Measurements from ENCODE around the gene KCNQ1. TPM values are rescaled to one million over a fixed set of nuclear protein-coding genes. Genes with fewer than 3 reads are reported as not detected.

KCNQ1 gene
- total RNA-seq, 4 donors from 2014 or later, result 3.2 to 12.7 (median 5.5) TPM

DNA sequence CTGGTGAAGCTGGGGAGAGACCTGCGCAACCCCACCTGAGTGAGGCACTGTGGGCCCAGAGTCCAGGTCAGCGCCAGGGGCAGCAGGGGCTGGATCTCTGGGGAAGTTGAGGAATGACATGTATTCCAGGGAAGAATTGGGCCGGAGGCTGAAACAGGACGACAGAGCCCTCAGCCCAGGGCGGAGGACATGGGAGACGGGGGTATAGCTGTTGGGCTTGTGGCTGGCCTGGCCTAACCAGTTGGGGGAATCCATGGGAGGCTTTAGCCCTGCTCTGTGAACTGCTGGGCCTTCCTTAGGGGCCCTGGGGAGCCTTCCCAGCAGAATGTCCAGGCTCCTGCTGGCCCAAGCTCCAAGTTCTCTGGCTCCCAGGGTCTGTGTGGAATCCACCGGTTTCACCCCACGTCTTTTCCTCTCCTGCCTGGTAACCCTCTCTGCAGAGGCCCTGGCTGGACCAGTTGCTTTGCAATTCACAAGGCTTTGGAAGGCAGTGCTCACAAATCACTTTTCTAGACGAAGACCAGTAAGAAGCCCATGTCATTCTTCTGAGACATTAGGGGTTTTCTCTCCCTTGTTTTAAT is 305.4 kb downstream of the KCNQ1 start:
- TF ChIP-seq, protein P1, sequence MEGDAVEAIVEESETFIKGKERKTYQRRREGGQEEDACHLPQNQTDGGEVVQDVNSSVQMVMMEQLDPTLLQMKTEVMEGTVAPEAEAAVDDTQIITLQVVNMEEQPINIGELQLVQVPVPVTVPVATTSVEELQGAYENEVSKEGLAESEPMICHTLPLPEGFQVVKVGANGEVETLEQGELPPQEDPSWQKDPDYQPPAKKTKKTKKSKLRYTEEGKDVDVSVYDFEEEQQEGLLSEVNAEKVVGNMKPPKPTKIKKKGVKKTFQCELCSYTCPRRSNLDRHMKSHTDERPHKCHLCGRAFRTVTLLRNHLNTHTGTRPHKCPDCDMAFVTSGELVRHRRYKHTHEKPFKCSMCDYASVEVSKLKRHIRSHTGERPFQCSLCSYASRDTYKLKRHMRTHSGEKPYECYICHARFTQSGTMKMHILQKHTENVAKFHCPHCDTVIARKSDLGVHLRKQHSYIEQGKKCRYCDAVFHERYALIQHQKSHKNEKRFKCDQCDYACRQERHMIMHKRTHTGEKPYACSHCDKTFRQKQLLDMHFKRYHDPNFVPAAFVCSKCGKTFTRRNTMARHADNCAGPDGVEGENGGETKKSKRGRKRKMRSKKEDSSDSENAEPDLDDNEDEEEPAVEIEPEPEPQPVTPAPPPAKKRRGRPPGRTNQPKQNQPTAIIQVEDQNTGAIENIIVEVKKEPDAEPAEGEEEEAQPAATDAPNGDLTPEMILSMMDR (IDR thresholded peaks at IDR 0.05; ENCODE audit: low read depth), result no peak

GRCh38 chr11:2750682-2751522 is 306.1 kb downstream of the KCNQ1 start:
- TF ChIP-seq, protein P1 (IDR thresholded peaks at IDR 0.05; ENCODE audit: low read depth), result no peak

DNA sequence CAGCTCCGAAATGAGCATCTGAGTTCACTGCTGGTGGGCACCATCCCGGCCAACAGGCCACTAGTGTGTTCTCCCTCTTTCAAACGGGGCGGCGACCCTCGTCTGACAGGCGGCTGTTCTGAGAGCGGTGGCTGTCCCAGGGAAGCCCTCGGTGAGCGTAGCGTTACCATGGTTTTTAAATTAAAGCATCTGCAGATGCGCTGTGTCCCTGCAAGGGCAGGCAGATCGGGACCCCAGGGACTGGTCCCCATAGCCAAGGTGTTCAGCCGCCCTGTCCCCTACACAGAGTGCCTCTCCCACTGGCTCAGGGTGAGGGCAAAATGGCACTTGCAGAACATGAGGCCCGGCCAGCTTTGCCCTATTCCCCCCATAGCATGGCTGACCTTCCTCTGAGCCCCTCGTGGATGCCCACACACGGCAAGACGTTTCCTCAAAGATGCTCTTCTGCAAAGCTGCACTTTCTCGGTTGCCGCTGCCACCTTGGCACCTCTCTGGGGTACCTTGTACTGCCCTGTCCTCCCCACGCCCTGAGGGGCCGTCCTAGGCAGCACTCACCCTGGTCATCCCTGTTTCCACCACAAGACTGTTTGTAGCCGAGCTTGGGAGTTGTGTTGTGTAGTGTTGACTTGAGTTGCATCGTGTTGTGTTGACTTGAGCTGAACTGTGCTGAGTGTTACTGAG is 306.9 kb downstream of the KCNQ1 start:
- TF ChIP-seq, protein P1 (IDR thresholded peaks at IDR 0.05; ENCODE audit: low read depth), result no peak

- TF ChIP-seq, protein P1 (IDR thresholded peaks at IDR 0.05; ENCODE audit: low read depth), result no peak
Observed at GRCh38 chr11:2752204-2752770, 307.5 kb downstream of the KCNQ1 start.

DNA sequence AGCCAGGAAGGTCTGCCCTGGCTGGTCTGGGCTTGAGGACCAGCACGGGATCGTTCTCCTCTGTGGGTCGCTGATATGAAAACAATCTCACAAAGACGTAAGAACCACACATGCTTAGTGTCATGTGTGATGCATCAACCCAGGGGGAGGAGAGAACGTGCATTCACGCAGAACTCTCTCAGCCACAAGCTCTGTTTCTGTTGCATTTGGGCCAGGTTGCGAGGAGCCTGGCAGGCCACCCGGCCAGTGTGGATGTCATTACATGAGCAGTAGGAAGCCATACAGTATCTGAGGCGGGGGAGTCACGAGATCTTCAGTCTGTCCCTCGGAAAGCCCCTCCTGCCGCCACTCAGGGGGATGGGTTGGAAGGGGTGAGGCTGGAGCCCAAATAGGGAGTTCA is 308.1 kb downstream of the KCNQ1 start:
- TF ChIP-seq, protein P1 (IDR thresholded peaks at IDR 0.05; ENCODE audit: low read depth), result no peak

GRCh38 chr11:2754008-2754407 is 309.2 kb downstream of the KCNQ1 start:
- TF ChIP-seq, protein P1 (IDR thresholded peaks at IDR 0.05; ENCODE audit: low read depth), result no peak

GRCh38 chr11:2755071-2755470 is 310.3 kb downstream of the KCNQ1 start:
- TF ChIP-seq, protein P1 (IDR thresholded peaks at IDR 0.05; ENCODE audit: low read depth), result no peak
